Ishikawa (cell line): ENCODE measurements around the gene MROH7.

Experiments
- CEBPB ChIP-seq: IDR thresholded peaks from 2 replicates; pipeline ENCODE4 v1.6.1; 2012
- CREB1 ChIP-seq: IDR thresholded peaks from 2 replicates; pipeline ENCODE4 v1.6.1; 2012; ENCODE audit warnings: low read depth
- EGR1 ChIP-seq: IDR thresholded peaks from 2 replicates; pipeline ENCODE4 v1.6.1; 2012
- EP300 ChIP-seq: IDR thresholded peaks from 2 replicates; pipeline ENCODE4 v1.6.1; 2012; ENCODE audit warnings: borderline replicate concordance
- MAX ChIP-seq: IDR thresholded peaks from 2 replicates; pipeline ENCODE4 v1.6.1; 2012
- NFIC ChIP-seq: IDR thresholded peaks from 2 replicates; pipeline ENCODE4 v1.6.1; 2012
- RAD21 ChIP-seq: IDR thresholded peaks from 2 replicates; pipeline ENCODE4 v1.6.1; 2012; ENCODE audit warnings: low read depth
- TAF1 ChIP-seq: IDR thresholded peaks from 2 replicates; pipeline ENCODE4 v1.6.1; 2012; ENCODE audit warnings: low read depth, mild to moderate bottlenecking
- TCF12 ChIP-seq: IDR thresholded peaks from 2 replicates; pipeline ENCODE4 v1.6.1; 2012; ENCODE audit warnings: low read depth
- TEAD4 ChIP-seq: IDR thresholded peaks from 2 replicates; pipeline ENCODE4 v1.6.1; 2012
- USF1 ChIP-seq: IDR thresholded peaks from 2 replicates; pipeline ENCODE4 v1.6.1; 2012
- YY1 ChIP-seq: IDR thresholded peaks from 2 replicates; pipeline ENCODE4 v1.6.1; 2012; ENCODE audit warnings: low read depth
- ZBTB7A ChIP-seq: IDR thresholded peaks from 2 replicates; pipeline ENCODE4 v1.6.1; 2012; ENCODE audit warnings: low read depth
- TF ChIP-seq, protein P1 (sequence below): IDR thresholded peaks from 2 replicates; pipeline ENCODE4 v1.6.1; 2012; ENCODE audit warnings: low read depth, mild to moderate bottlenecking

The MROH7 gene

GRCh38 chr1:54614024-54614423 lies 27.6 kb upstream of the MROH7 start:
- TF ChIP-seq TCF12 (no peak), YY1 (no peak), RAD21 (no peak), EP300 (no peak), MAX (no peak), USF1 (no peak), CEBPB (no peak), CREB1 (no peak)
- TF ChIP-seq, protein P1, sequence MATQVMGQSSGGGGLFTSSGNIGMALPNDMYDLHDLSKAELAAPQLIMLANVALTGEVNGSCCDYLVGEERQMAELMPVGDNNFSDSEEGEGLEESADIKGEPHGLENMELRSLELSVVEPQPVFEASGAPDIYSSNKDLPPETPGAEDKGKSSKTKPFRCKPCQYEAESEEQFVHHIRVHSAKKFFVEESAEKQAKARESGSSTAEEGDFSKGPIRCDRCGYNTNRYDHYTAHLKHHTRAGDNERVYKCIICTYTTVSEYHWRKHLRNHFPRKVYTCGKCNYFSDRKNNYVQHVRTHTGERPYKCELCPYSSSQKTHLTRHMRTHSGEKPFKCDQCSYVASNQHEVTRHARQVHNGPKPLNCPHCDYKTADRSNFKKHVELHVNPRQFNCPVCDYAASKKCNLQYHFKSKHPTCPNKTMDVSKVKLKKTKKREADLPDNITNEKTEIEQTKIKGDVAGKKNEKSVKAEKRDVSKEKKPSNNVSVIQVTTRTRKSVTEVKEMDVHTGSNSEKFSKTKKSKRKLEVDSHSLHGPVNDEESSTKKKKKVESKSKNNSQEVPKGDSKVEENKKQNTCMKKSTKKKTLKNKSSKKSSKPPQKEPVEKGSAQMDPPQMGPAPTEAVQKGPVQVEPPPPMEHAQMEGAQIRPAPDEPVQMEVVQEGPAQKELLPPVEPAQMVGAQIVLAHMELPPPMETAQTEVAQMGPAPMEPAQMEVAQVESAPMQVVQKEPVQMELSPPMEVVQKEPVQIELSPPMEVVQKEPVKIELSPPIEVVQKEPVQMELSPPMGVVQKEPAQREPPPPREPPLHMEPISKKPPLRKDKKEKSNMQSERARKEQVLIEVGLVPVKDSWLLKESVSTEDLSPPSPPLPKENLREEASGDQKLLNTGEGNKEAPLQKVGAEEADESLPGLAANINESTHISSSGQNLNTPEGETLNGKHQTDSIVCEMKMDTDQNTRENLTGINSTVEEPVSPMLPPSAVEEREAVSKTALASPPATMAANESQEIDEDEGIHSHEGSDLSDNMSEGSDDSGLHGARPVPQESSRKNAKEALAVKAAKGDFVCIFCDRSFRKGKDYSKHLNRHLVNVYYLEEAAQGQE = no peak

DNA sequence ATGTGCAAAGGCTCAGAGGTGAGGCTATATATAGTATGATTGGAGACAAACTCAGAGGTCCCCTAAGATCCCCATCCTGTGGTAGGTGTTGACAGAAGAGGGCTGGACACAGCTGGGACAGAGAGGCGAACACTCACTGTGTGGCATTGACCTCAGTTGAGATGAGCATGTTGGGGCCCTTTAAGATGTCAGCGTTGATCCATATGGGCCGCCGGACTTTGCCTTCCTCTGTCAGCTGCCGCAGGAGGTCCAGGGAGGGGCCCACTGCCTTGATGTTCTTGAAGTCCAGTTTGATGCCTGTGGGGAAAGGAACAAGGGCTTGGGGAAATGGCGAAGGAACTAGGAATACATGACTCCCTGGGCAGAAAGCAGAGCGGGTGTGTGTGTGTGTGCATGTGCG lies 27.0 kb upstream of the MROH7 start:
- no peak for TF ChIP-seq CEBPB
- TF ChIP-seq USF1 = no peak
- TF ChIP-seq MAX = no peak
- no peak for TF ChIP-seq TCF12
- no peak for TF ChIP-seq ZBTB7A
- no peak for TF ChIP-seq NFIC
- TF ChIP-seq YY1 = no peak
- TF ChIP-seq EP300 = no peak
- TF ChIP-seq, protein P1 = no peak

- TF ChIP-seq EGR1 (no peak), TEAD4 (no peak), EP300 (no peak), RAD21 (no peak), CEBPB (no peak)
Observed at GRCh38 chr1:54615531-54616279, 25.9 kb upstream of the MROH7 start.

- TF ChIP-seq USF1 (no peak), EGR1 (no peak), TAF1 (no peak), EP300 (no peak), TEAD4 (no peak), NFIC (no peak), CEBPB (no peak)
- TF ChIP-seq, protein P1 = no peak
Observed at GRCh38 chr1:54619749-54620148, 21.8 kb upstream of the MROH7 start.
